ENCODE results near the gene CARMIL3.

Gene CARMIL3

DNA sequence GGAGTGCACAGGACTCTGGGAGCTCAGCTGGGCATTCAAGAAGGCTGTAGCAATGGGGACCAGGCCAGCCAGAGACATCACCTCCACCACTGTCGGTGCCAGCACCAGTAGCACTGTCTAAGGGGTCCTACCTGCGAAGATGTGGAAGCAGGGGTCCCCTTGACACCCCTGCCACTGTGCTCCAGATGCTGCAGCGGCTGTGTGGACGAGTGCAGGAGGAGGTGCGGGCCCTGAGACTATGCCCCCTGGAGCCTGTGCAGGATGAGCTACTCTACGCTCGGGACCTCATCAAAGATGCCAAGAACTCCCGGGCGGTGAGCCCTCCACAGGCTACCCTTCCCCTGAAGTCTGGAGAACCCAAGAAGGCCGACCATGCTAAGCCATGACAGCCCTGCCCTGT is 8.6 kb downstream of the CARMIL3 start:
- H3K27ac ChIP-seq = no peak overlapping the region
- TF ChIP-seq ZFX (IDR thresholded peaks at IDR 0.05) = no peak
- TF ChIP-seq, protein P1, sequence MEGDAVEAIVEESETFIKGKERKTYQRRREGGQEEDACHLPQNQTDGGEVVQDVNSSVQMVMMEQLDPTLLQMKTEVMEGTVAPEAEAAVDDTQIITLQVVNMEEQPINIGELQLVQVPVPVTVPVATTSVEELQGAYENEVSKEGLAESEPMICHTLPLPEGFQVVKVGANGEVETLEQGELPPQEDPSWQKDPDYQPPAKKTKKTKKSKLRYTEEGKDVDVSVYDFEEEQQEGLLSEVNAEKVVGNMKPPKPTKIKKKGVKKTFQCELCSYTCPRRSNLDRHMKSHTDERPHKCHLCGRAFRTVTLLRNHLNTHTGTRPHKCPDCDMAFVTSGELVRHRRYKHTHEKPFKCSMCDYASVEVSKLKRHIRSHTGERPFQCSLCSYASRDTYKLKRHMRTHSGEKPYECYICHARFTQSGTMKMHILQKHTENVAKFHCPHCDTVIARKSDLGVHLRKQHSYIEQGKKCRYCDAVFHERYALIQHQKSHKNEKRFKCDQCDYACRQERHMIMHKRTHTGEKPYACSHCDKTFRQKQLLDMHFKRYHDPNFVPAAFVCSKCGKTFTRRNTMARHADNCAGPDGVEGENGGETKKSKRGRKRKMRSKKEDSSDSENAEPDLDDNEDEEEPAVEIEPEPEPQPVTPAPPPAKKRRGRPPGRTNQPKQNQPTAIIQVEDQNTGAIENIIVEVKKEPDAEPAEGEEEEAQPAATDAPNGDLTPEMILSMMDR (conservative IDR thresholded peaks at IDR 0.05) = no peak

DNA sequence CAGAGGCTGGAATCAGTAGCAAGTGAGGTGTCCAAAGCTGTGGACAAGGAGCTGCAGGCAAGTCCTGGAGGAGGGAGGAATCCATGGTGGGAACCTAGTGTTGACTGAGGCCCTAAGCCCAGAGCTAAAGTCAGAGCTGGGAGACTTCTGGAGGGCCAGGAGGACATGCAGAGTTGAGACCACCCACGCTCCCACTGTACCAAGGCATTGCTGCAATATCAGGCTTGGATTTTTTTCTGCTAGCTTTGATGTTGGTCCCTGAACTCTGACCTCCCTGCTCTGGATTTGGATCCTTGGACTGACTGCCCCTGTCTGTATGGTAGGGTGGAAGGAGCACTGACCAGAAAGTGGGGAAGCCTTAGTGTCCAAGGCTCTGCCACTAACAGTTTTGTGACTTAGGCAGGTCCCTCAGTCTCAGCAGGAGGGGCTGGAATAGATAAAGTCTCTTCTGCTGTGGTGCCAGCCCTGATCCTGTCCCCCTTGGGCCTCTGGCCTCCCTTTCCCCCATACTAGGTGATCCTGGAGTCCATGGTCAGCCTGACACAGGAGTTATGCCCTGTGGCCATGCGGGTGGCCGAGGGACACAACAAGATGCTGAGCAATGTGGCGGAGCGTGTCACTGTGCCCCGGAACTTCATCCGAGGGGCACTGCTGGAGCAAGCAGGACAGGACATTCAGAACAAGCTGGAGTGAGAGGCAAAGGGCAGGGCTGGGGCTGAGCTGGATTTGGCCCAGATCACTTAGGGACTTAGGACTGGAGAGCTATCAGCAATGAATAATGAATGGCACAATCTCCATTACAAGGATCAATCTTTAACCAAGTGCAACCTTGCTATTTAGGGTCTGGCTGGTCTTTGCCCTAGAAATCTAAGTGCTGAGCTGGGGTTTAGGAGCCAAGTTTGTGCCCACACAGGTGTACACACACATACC is 9.4 kb downstream of the CARMIL3 start:
- no peak overlapping the region for H3K27ac ChIP-seq
- TF ChIP-seq ZFX (IDR thresholded peaks at IDR 0.05) = no peak
- TF ChIP-seq, protein P1 (conservative IDR thresholded peaks at IDR 0.05) = no peak

GRCh38 chr14:24062216-24062980 is 10.6 kb downstream of the CARMIL3 start:
- TF ChIP-seq ZFX (IDR thresholded peaks at IDR 0.05) = no peak
- TF ChIP-seq, protein P1 (conservative IDR thresholded peaks at IDR 0.05) = no peak
- no peak overlapping the region for H3K27ac ChIP-seq

DNA sequence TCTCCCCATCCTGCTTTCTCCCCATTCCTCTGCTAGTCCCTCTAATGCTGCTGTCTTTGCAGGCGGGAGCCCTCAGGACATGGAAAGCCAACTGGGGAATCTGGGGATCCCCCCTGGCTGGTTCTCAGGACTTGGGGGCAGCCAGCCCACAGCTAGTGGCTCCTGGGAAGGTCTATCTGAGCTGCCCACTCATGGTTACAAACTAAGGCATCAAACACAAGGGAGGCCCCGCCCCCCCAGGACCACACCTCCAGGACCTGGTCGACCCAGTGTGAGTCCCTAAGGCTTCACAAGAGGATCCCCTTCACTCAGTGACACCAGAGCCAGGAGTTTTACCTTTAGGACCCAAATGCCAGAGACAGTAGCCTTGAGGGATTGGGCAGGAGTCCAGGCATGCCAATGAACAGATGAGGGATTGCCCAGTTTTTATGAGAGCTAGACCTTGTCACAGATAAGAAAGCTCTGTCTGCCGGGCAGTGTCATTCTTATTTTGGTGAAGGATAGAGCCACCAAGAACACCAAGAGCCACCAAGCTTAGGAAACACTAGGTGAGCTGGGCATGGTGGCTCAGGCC is 11.5 kb downstream of the CARMIL3 start:
- TF ChIP-seq ZFX (IDR thresholded peaks at IDR 0.05) = no peak
- TF ChIP-seq, protein P1 (conservative IDR thresholded peaks at IDR 0.05) = no peak
- no peak overlapping the region for H3K27ac ChIP-seq

DNA sequence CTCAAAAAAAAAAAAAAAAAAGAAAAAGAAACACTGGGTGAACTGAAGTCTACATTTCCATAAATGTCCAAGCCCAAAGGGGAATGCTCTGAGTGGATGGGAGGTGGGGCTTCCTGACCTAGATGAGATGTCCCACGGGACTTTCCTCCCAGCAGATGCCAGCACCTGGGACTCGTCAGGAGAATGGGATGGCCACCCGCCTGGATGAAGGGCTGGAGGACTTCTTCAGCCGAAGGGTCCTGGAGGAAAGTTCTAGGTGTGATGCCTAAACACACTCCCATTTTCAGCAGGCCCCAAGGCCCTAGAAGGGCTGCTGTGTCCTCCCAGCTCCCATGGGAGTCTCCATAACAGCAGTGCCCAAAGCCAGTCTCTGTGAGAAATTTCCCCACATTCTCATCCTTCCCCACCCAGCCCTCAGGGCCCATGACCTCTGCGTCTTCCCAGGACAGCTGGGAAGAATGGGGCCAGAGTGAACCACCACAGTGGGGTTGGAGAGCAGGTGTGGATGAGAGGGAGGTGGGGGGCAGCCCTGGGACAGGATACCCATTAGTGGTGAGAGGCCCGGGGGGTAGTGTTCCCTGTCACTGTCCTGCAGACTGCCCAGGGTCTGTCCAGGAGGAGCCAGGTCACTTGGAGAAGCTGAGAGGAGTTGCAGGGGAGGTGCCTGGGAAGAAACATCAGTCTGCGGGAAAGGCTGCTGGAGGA is 12.4 kb downstream of the CARMIL3 start:
- TF ChIP-seq, protein P1 (conservative IDR thresholded peaks at IDR 0.05) = no peak
- no peak for TF ChIP-seq ZFX (IDR thresholded peaks at IDR 0.05)

GRCh38 chr14:24064856-24065255 is 13.0 kb downstream of the CARMIL3 start:
- TF ChIP-seq ZFX (IDR thresholded peaks at IDR 0.05) = no peak
- TF ChIP-seq, protein P1 (conservative IDR thresholded peaks at IDR 0.05) = no peak
- no peak overlapping the region for H3K27ac ChIP-seq

More for the DNA sequence above, 12.4 kb downstream of the CARMIL3 start:
- H3K27ac ChIP-seq = no peak overlapping the region

All from C4-2B (cell line).